Upper lobe of right lung (tissue), 1 donor: ENCODE results near the gene HBG2. TPM values are rescaled to one million over a fixed set of nuclear protein-coding genes. Genes with fewer than 3 reads are reported as not detected.

Experiments used
- ATAC-seq: fragments of 200-7000 bp; cut with Tn5 transposase; one replicate; pipeline ENCODE4 v1.9.1; 2020; ENCODE audit warnings: mild to moderate bottlenecking, moderate library complexity
- DNase-seq: peaks from one replicate; pipeline ENCODE4 v3.0.0-alpha.2; 2020
- H3K27ac ChIP-seq: fragments of 200-600 bp; one replicate; pipeline ENCODE4 v1.8.0; 2022
- H3K27me3 ChIP-seq: fragments of 200-600 bp; one replicate; pipeline ENCODE4 v1.8.0; 2022; ENCODE audit warnings: mild to moderate bottlenecking
- H3K36me3 ChIP-seq: fragments of 200-600 bp; one replicate; pipeline ENCODE4 v1.8.0; 2022
- H3K4me1 ChIP-seq: fragments of 200-600 bp; one replicate; pipeline ENCODE4 v1.8.0; 2022
- H3K4me3 ChIP-seq: fragments of 200-600 bp; one replicate; pipeline ENCODE4 v1.8.0; 2022; ENCODE audit warnings: mild to moderate bottlenecking
- H3K9me3 ChIP-seq: fragments of 200-600 bp; one replicate; pipeline ENCODE4 v1.8.0; 2022
- CTCF ChIP-seq: fragments of 200-600 bp; IDR thresholded peaks from one replicate; pipeline ENCODE4 v1.8.0; 2022; ENCODE audit warnings: antibody characterized with exemption
- intact Hi-C: fragments of 100-400 bp; cut with DNase I; formaldehyde crosslinking; loops from one replicate; pipeline ENCODE4 v1.11.0; 2022
- total RNA-seq: library from RNA; stranded (reverse); fragmentation: NEBNext Ultra II Directional; extraction: Animal tissue kit (Norgen Biotek cat#: 25700); gene quantifications from one replicate; pipeline ENCODE4 v1.2.1, GENCODE V29; 2021
- donor health status: DM: no; HTN: yes; CAD: no; lungs with severe emphysema.

HBG2 gene
- total RNA-seq, 1 donor from 2014 or later = 1.0 TPM

- Histone ChIP-seq H3K27ac (no peak overlapping the region), H3K27me3 (no peaks in the 10 kb centered on the region), H3K9me3 (no peaks in the 10 kb centered on the region), H3K4me3 (no peak overlapping the region), H3K36me3 (no peaks in the 10 kb centered on the region), H3K4me1 (no peaks in the 10 kb centered on the region)
- intact Hi-C loops = no loop called here
- ATAC-seq (no peak), DNase-seq (no peak)
- no peak for TF ChIP-seq CTCF
These were observed 34.4 kb upstream of the HBG2 start for GRCh38 chr11:5288906-5289550.

GRCh38 chr11:5288108-5288905, 33.7 kb upstream of the HBG2 start:
- Histone ChIP-seq H3K4me1 (no peaks in the 10 kb centered on the region), H3K27me3 (no peaks in the 10 kb centered on the region), H3K36me3 (no peaks in the 10 kb centered on the region), H3K4me3 (no peak overlapping the region), H3K27ac (no peak overlapping the region), H3K9me3 (no peaks in the 10 kb centered on the region)
- DNase-seq (no peak), ATAC-seq (no peak)
- intact Hi-C loops = no loop called here
- TF ChIP-seq CTCF = no peak

- no peak for TF ChIP-seq CTCF
- Histone ChIP-seq H3K4me1 (no peaks in the 10 kb centered on the region), H3K27me3 (no peaks in the 10 kb centered on the region), H3K4me3 (no peak overlapping the region), H3K27ac (no peak overlapping the region), H3K36me3 (no peaks in the 10 kb centered on the region), H3K9me3 (no peaks in the 10 kb centered on the region)
- intact Hi-C loops = no loop called here
- DNase-seq (no peak), ATAC-seq (no peak)
These were observed 32.3 kb upstream of the HBG2 start for GRCh38 chr11:5286901-5287300.

- no peaks in the 10 kb centered on the region for H3K36me3 ChIP-seq
- no peaks in the 10 kb centered on the region for H3K27me3 ChIP-seq
- intact Hi-C loops = no loop called here
- H3K4me1 ChIP-seq = no peaks in the 10 kb centered on the region
- H3K4me3 ChIP-seq = no peak overlapping the region
- DNase-seq = no peak
- H3K27ac ChIP-seq = no peak overlapping the region
- no peaks in the 10 kb centered on the region for H3K9me3 ChIP-seq
- no peak for ATAC-seq
- no peak for TF ChIP-seq CTCF
These were observed 31.8 kb upstream of the HBG2 start for GRCh38 chr11:5286351-5286750.

GRCh38 chr11:5285703-5286340, 31.2 kb upstream of the HBG2 start:
- DNase-seq = no peak
- ATAC-seq = no peak
- H3K27ac ChIP-seq = no peak overlapping the region
- no peaks in the 10 kb centered on the region for H3K27me3 ChIP-seq
- H3K4me1 ChIP-seq = no peaks in the 10 kb centered on the region
- no peak overlapping the region for H3K4me3 ChIP-seq
- no peak for TF ChIP-seq CTCF
- intact Hi-C loops = no loop called here
- H3K36me3 ChIP-seq = no peaks in the 10 kb centered on the region
- no peaks in the 10 kb centered on the region for H3K9me3 ChIP-seq
